ENCODE results near the gene SMYD4. TPM values are rescaled to one million over a fixed set of nuclear protein-coding genes. Genes with fewer than 3 reads are reported as not detected.
"Not testable (repeated sequence)": the region's sequence is repeated elsewhere in the genome, so short reads cannot be mapped to it uniquely, and the experiment has no call there.

Gene SMYD4
- total and polyA plus RNA-seq, 4 donors = 2.4 to 19.2 (median 12.2) TPM

DNA sequence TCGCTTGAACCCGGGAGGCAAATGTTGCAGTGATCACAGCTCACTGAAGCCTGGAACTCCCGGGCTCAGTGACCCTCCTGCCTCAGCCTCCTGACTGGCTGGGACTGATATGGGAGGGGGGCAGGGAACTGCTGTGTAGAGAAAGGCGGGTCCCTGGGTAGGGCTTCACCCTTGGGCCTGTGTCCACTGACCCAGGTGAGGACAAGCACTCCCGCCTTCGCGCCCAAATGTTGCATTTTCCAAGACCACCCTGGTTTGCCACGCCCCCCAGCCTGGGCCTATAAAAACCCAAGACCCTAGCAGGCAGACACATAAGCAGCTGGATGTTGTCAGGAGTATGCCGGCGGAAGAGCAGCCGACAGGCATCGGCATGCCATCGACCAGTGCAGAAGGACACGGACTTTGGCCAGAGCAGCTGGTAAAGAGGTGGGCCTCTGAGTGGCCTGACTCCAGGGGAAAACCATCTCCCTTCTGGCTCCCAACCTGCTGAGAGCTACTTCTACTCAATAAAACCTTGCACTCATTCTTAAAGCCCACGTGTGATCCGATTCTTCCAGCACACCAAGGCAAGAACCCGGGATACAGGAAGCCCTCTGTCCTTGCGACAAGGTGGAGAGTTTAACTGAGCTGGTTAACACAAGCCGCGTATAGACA lies 19.1 kb downstream of the SMYD4 start:
- intact Hi-C loops (cut with DNase I) = no loop called here
- H3K4me3 ChIP-seq (ENCODE audit: low read length in 2 of 2) = no peak overlapping the region
- H3K27me3 ChIP-seq (ENCODE audit: control insufficient read depth in 1 of 2, insufficient read depth in 2 of 2, low read length in 1 of 2) = no peaks in the 10 kb centered on the region
- WGBS, 2 donors = 92 to 94% methylated on average over 20 of the region's 20 CpGs
- ATAC-seq (ENCODE audit: low FRiP score) = no peak
- no peaks in the 10 kb centered on the region for H3K9me3 ChIP-seq (ENCODE audit: control insufficient read depth, low read length)
- no peak for DNase-seq
- H3K36me3 ChIP-seq (ENCODE audit: control insufficient read depth in 1 of 2, insufficient read depth in 2 of 2, low read length in 1 of 2) = no peaks in the 10 kb centered on the region
- H3K4me1 ChIP-seq (ENCODE audit: control insufficient read depth in 1 of 2, insufficient read depth in 2 of 2, low read length in 2 of 2) = no peaks in the 10 kb centered on the region
- H3K27ac ChIP-seq (ENCODE audit: low read depth in 1 of 2, low read length in 2 of 2) = no peak overlapping the region

DNA sequence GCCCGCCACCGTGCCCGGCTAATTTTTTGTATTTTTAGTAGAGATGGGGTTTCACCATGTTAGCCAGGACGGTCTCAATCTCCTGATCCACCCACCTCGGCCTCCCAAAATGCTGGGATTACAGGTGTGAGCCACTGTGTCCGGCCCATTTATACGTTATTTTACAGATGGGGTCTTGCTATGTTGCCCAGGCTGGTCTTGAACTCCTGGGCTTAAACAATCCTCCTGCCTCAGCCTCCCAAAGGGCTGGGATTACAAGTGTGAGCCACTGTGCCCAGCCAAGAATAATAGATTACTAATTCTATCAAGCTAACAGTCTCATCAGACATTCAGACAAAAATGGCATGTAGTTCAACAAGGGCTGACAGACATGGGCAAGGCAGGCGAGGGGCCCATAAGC lies 19.9 kb downstream of the SMYD4 start:
- H3K4me3 ChIP-seq (ENCODE audit: low read length in 2 of 2); DNase-seq; ATAC-seq (ENCODE audit: low FRiP score); H3K27ac ChIP-seq (ENCODE audit: low read depth in 1 of 2, low read length in 2 of 2); H3K9me3 ChIP-seq (ENCODE audit: control insufficient read depth, low read length); H3K36me3 ChIP-seq (ENCODE audit: control insufficient read depth in 1 of 2, insufficient read depth in 2 of 2, low read length in 1 of 2); intact Hi-C loops (cut with DNase I); H3K27me3 ChIP-seq (ENCODE audit: control insufficient read depth in 1 of 2, insufficient read depth in 2 of 2, low read length in 1 of 2); H3K4me1 ChIP-seq (ENCODE audit: control insufficient read depth in 1 of 2, insufficient read depth in 2 of 2, low read length in 2 of 2): not testable (repeated sequence)
- WGBS, 2 donors = 98% methylated on average over 8 of the region's 8 CpGs

DNA sequence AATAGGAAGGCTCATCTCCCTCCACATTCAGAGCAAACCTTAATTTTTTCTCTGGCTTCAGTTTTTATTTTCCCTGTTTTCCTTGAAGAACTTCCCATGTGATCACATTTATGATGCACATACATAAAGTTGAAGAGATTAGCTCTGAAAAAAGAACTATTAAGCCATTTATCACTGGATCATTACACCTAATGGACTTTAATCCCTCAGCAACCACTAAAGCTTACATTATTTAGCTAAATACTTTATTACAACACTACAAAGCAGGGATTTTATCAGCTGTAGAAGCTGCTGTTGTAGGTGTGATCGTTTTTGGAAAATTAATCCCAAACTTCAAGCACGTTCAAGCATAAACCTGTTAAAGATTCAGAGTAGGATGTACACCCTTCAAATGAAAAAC lies 21.1 kb downstream of the SMYD4 start:
- no peaks in the 10 kb centered on the region for H3K9me3 ChIP-seq (ENCODE audit: control insufficient read depth, low read length)
- intact Hi-C loops (cut with DNase I) = no loop called here
- H3K4me3 ChIP-seq (ENCODE audit: low read length in 2 of 2) = no peak overlapping the region
- WGBS, 2 donors = 79 to 86% methylated on average over 2 of the region's 2 CpGs
- H3K36me3 ChIP-seq (ENCODE audit: control insufficient read depth in 1 of 2, insufficient read depth in 2 of 2, low read length in 1 of 2) = no peaks in the 10 kb centered on the region
- ATAC-seq (ENCODE audit: low FRiP score) (no peak), DNase-seq (no peak)
- no peaks in the 10 kb centered on the region for H3K27me3 ChIP-seq (ENCODE audit: control insufficient read depth in 1 of 2, insufficient read depth in 2 of 2, low read length in 1 of 2)
- H3K4me1 ChIP-seq (ENCODE audit: control insufficient read depth in 1 of 2, insufficient read depth in 2 of 2, low read length in 2 of 2) = no peaks in the 10 kb centered on the region
- no peak overlapping the region for H3K27ac ChIP-seq (ENCODE audit: low read depth in 1 of 2, low read length in 2 of 2)

DNA sequence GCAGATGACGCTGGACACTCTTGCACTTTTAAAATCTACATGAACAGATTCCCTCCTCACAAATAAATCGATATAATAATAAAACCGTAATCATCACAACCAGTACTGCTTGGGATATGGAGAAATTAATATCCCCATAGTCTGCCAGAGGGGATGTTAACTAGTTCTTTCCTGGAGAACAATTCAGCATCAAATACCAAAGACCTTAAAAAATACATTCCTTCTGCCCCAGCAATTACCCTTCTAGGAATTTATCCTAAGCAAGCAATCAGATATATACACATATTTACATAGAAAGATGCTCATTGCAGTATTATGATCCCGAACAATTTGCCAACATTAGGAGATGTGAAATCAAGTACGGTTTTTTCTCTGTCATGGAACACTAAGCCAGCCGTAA lies 21.8 kb downstream of the SMYD4 start:
- WGBS, 2 donors = 88 to 89% methylated on average over 6 of the region's 6 CpGs
- H3K4me1 ChIP-seq (ENCODE audit: control insufficient read depth in 1 of 2, insufficient read depth in 2 of 2, low read length in 2 of 2) = no peaks in the 10 kb centered on the region
- ATAC-seq (ENCODE audit: low FRiP score) (no peak), DNase-seq (no peak)
- H3K9me3 ChIP-seq (ENCODE audit: control insufficient read depth, low read length) = no peaks in the 10 kb centered on the region
- no peak overlapping the region for H3K4me3 ChIP-seq (ENCODE audit: low read length in 2 of 2)
- H3K27ac ChIP-seq (ENCODE audit: low read depth in 1 of 2, low read length in 2 of 2) = no peak overlapping the region
- H3K27me3 ChIP-seq (ENCODE audit: control insufficient read depth in 1 of 2, insufficient read depth in 2 of 2, low read length in 1 of 2) = no peaks in the 10 kb centered on the region
- H3K36me3 ChIP-seq (ENCODE audit: control insufficient read depth in 1 of 2, insufficient read depth in 2 of 2, low read length in 1 of 2) = no peaks in the 10 kb centered on the region
- intact Hi-C loops (cut with DNase I) = no loop called here

DNA sequence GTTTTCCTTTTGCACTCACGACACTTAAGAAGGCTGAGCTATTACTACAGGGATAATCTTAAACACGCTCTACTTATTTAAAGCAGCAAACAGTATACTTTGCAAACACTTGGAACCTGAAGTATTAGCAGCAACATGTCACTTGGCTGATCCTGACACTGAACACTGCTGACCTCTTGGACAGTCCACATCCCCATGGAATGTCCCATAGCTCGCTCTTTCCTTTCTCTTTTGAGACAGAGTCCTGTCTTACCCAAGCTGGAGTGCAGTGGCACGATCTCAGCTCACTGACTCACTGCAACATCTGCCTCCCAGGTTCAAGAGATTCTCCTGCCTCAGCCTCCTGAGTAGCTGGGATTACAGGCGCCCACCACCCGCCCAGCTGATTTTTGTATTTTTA lies 26.4 kb downstream of the SMYD4 start:
- Histone ChIP-seq H3K27ac (ENCODE audit: low read depth in 1 of 2, low read length in 2 of 2) (no peak overlapping the region), H3K36me3 (ENCODE audit: control insufficient read depth in 1 of 2, insufficient read depth in 2 of 2, low read length in 1 of 2) (peaks cover 0 to 8% of the 10 kb centered on the region in 2 donors), H3K4me1 (ENCODE audit: control insufficient read depth in 1 of 2, insufficient read depth in 2 of 2, low read length in 2 of 2) (no peaks in the 10 kb centered on the region), H3K27me3 (ENCODE audit: control insufficient read depth in 1 of 2, insufficient read depth in 2 of 2, low read length in 1 of 2) (no peaks in the 10 kb centered on the region), H3K9me3 (ENCODE audit: control insufficient read depth, low read length) (no peaks in the 10 kb centered on the region), H3K4me3 (ENCODE audit: low read length in 2 of 2) (no peak overlapping the region)
- DNase-seq (no peak), ATAC-seq (ENCODE audit: low FRiP score) (no peak)
- WGBS, 2 donors = 94% methylated on average over 6 of the region's 6 CpGs
- intact Hi-C loops (cut with DNase I) = no loop called here

DNA sequence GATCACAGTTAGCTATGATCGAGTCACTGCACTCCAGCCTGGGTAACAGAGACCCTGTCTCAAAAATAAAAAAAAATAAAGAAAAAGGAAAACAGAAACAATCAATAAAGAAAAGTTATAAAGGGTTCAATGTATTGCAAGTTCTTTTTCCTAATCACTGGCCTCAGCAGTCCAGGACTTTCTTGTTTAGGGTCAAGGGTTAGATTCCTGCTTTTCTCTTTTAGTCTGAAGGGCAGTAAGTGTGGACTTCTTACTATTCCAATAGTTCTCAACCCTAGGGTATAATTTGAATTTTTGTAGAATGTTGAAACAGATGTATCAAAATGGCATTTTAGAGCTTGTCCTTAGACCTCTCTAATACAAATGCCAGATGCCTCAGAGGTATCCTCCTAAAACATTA lies 27.3 kb downstream of the SMYD4 start:
- H3K27me3 ChIP-seq (ENCODE audit: control insufficient read depth in 1 of 2, insufficient read depth in 2 of 2, low read length in 1 of 2) = no peaks in the 10 kb centered on the region
- DNase-seq (no peak), ATAC-seq (ENCODE audit: low FRiP score) (no peak)
- no peak overlapping the region for H3K4me3 ChIP-seq (ENCODE audit: low read length in 2 of 2)
- H3K27ac ChIP-seq (ENCODE audit: low read depth in 1 of 2, low read length in 2 of 2) = no peak overlapping the region
- 95 to 97% methylated on average over 1 of the region's 1 CpG for WGBS, 2 donors
- intact Hi-C loops (cut with DNase I) = no loop called here
- peaks cover 0 to under 1% of the 10 kb centered on the region in 2 donors for H3K4me1 ChIP-seq (ENCODE audit: control insufficient read depth in 1 of 2, insufficient read depth in 2 of 2, low read length in 2 of 2)
- H3K9me3 ChIP-seq (ENCODE audit: control insufficient read depth, low read length) = no peaks in the 10 kb centered on the region
- peaks cover 0 to 8% of the 10 kb centered on the region in 2 donors for H3K36me3 ChIP-seq (ENCODE audit: control insufficient read depth in 1 of 2, insufficient read depth in 2 of 2, low read length in 1 of 2)

DNA sequence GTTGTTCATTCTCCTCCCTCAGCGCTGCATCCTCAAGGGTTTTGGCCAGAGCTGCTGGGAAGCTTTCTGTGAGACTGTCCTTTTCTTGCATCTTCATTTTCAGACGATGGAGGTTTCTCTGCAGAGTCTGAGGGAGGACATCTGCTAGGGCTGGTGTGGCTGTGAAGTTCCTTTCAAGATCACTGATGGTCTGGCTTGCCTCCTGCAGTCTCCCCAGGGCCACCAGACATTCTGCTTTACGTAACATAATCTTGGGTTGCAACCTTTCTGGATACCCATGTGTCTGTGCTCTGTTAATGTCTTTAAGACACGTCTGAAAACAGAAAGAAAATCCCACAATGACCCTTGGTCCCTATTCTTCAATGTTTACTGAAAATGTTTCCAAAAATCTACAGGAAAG lies 29.0 kb downstream of the SMYD4 start:
- intact Hi-C loops (cut with DNase I) = no loop called here
- 79 to 86% methylated on average over 4 of the region's 4 CpGs for WGBS, 2 donors
- ATAC-seq (ENCODE audit: low FRiP score) = no peak
- no peaks in the 10 kb centered on the region for H3K9me3 ChIP-seq (ENCODE audit: control insufficient read depth, low read length)
- peaks cover 0 to 6% of the 10 kb centered on the region in 2 donors for H3K4me1 ChIP-seq (ENCODE audit: control insufficient read depth in 1 of 2, insufficient read depth in 2 of 2, low read length in 2 of 2)
- no peak overlapping the region for H3K27ac ChIP-seq (ENCODE audit: low read depth in 1 of 2, low read length in 2 of 2)
- peaks cover 0 to 8% of the 10 kb centered on the region in 2 donors for H3K36me3 ChIP-seq (ENCODE audit: control insufficient read depth in 1 of 2, insufficient read depth in 2 of 2, low read length in 1 of 2)
- H3K4me3 ChIP-seq (ENCODE audit: low read length in 2 of 2) = no peak overlapping the region
- no peaks in the 10 kb centered on the region for H3K27me3 ChIP-seq (ENCODE audit: control insufficient read depth in 1 of 2, insufficient read depth in 2 of 2, low read length in 1 of 2)
- DNase-seq = no peak

DNA sequence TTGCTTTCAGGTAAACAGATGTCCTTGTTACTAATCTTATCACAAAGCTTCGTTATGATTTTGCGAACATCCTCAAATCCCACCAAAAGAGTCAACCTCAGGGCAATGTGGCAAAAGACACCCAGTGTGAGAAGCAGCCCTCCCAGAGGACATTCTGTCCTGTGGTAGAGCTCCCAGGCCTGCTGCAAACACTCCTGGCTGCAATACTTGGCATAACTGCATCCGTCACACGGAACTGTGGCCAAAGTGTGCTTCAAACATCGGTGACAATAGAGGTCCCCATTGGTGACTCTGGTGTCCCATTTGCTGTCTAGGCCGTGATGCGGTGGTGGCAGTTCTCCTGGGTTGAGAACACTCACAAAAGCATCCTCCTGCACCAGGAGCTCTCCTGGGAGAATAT lies 29.5 kb downstream of the SMYD4 start:
- WGBS, 2 donors = 92 to 94% methylated on average over 7 of the region's 7 CpGs
- Histone ChIP-seq H3K27me3 (ENCODE audit: control insufficient read depth in 1 of 2, insufficient read depth in 2 of 2, low read length in 1 of 2) (no peaks in the 10 kb centered on the region), H3K4me1 (ENCODE audit: control insufficient read depth in 1 of 2, insufficient read depth in 2 of 2, low read length in 2 of 2) (peaks cover 0 to 6% of the 10 kb centered on the region in 2 donors), H3K9me3 (ENCODE audit: control insufficient read depth, low read length) (no peaks in the 10 kb centered on the region), H3K27ac (ENCODE audit: low read depth in 1 of 2, low read length in 2 of 2) (no peak overlapping the region), H3K36me3 (ENCODE audit: control insufficient read depth in 1 of 2, insufficient read depth in 2 of 2, low read length in 1 of 2) (peaks cover 0 to 8% of the 10 kb centered on the region in 2 donors), H3K4me3 (ENCODE audit: low read length in 2 of 2) (no peak overlapping the region)
- DNase-seq = peak in 1 of 2 donors; percentile 31
- no peak for ATAC-seq (ENCODE audit: low FRiP score)
- intact Hi-C loops (cut with DNase I) = no loop called here

DNA sequence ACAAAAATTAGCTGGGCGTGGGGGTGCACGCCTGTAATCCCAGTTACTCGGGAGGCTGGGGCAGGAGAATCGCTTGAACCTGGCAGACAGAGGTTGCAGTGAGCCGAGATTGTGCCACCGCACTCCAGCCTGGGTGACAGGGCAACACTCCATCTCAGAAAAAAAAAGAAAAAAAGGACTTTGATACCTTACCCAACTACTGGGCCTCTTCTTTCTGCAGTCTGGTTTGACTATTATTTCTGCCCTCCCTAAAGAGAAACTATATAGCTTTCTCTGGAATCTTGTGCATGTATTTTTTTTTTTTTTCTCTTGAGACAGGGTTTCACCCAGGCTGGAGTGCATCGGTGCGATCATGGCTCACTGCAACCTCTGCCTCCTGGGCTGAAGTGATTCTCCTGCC lies 31.9 kb downstream of the SMYD4 start:
- H3K27me3 ChIP-seq (ENCODE audit: control insufficient read depth in 1 of 2, insufficient read depth in 2 of 2, low read length in 1 of 2); H3K27ac ChIP-seq (ENCODE audit: low read depth in 1 of 2, low read length in 2 of 2); H3K36me3 ChIP-seq (ENCODE audit: control insufficient read depth in 1 of 2, insufficient read depth in 2 of 2, low read length in 1 of 2); H3K4me1 ChIP-seq (ENCODE audit: control insufficient read depth in 1 of 2, insufficient read depth in 2 of 2, low read length in 2 of 2); intact Hi-C loops (cut with DNase I); ATAC-seq (ENCODE audit: low FRiP score); H3K4me3 ChIP-seq (ENCODE audit: low read length in 2 of 2); H3K9me3 ChIP-seq (ENCODE audit: control insufficient read depth, low read length): not testable (repeated sequence)
- 91 to 93% methylated on average over 8 of the region's 8 CpGs for WGBS, 2 donors
- DNase-seq = peak in 1 of 2 donors; percentile 20

Measured in aorta (tissue), 5 donors.